ENCODE data around the gene HES4. TPM values are rescaled to one million over a fixed set of nuclear protein-coding genes. Genes with fewer than 3 reads are reported as not detected.

HES4 gene
- total RNA-seq, 2 donors from 2014 or later = 45.8 to 82.6 TPM

- H3K4me3 ChIP-seq = no peak overlapping the region
- peaks cover 6% of the 10 kb centered on the region for H3K4me1 ChIP-seq (replicated peaks)
- H3K27ac ChIP-seq = no peak overlapping the region
- TF ChIP-seq POLR2AphosphoS5 (IDR thresholded peaks at IDR 0.05) (no peak), POLR2A (IDR thresholded peaks at IDR 0.05) (no peak), CTCF (IDR thresholded peaks at IDR 0.05) (no peak)
- intact Hi-C loops (cut with DNase I) = no loop called here
- DNase-seq (ENCODE audit: low spot score) = no peak
- WGBS = 87% methylated on average over 6 of the region's 6 CpGs
- H3K36me3 ChIP-seq = peaks cover 18 to 37% of the 10 kb centered on the region in 2 donors
- no peaks in the 10 kb centered on the region for H3K27me3 ChIP-seq (replicated peaks; ENCODE audit: insufficient read depth)
- no peaks in the 10 kb centered on the region for H3K9me3 ChIP-seq
These were observed 44.4 kb downstream of the HES4 start for GRCh38 chr1:955474-955873.

GRCh38 chr1:954927-955326 lies 45.0 kb downstream of the HES4 start:
- Histone ChIP-seq H3K27me3 (replicated peaks; ENCODE audit: insufficient read depth) (no peaks in the 10 kb centered on the region), H3K4me1 (replicated peaks) (peaks cover 6% of the 10 kb centered on the region), H3K27ac (no peak overlapping the region), H3K4me3 (no peak overlapping the region), H3K9me3 (no peaks in the 10 kb centered on the region), H3K36me3 (peaks cover 18 to 37% of the 10 kb centered on the region in 2 donors)
- DNase-seq (ENCODE audit: low spot score) = no peak
- 88% methylated on average over 13 of the region's 13 CpGs for WGBS
- intact Hi-C loops (cut with DNase I) = no loop called here
- TF ChIP-seq POLR2A (IDR thresholded peaks at IDR 0.05) = no peak
- TF ChIP-seq POLR2AphosphoS5 (IDR thresholded peaks at IDR 0.05) = no peak
- TF ChIP-seq CTCF (IDR thresholded peaks at IDR 0.05) = no peak

GRCh38 chr1:953524-954320 lies 46.2 kb downstream of the HES4 start:
- 90% methylated on average over 21 of the region's 32 CpGs for WGBS
- intact Hi-C loops (cut with DNase I) = no loop called here
- Histone ChIP-seq H3K4me3 (no peak overlapping the region), H3K27me3 (replicated peaks; ENCODE audit: insufficient read depth) (no peaks in the 10 kb centered on the region), H3K36me3 (peaks cover 26 to 38% of the 10 kb centered on the region in 2 donors), H3K4me1 (replicated peaks) (peaks cover 6% of the 10 kb centered on the region), H3K27ac (no peak overlapping the region), H3K9me3 (no peaks in the 10 kb centered on the region)
- DNase-seq (ENCODE audit: low spot score) = no peak
- TF ChIP-seq POLR2A (IDR thresholded peaks at IDR 0.05) = no peak
- TF ChIP-seq POLR2AphosphoS5 (IDR thresholded peaks at IDR 0.05) = no peak
- TF ChIP-seq CTCF (IDR thresholded peaks at IDR 0.05) = no peak

- peaks cover 4% of the 10 kb centered on the region for H3K4me1 ChIP-seq (replicated peaks)
- intact Hi-C loops (cut with DNase I) = no loop called here
- no peak overlapping the region for H3K27ac ChIP-seq
- H3K9me3 ChIP-seq = no peaks in the 10 kb centered on the region
- H3K27me3 ChIP-seq (replicated peaks; ENCODE audit: insufficient read depth) = no peaks in the 10 kb centered on the region
- peaks cover 28 to 50% of the 10 kb centered on the region in 2 donors for H3K36me3 ChIP-seq
- DNase-seq (ENCODE audit: low spot score) = no peak
- 90% methylated on average over 2 of the region's 7 CpGs for WGBS
- H3K4me3 ChIP-seq = no peak overlapping the region
- TF ChIP-seq POLR2AphosphoS5 (IDR thresholded peaks at IDR 0.05) = no peak
- TF ChIP-seq POLR2A (IDR thresholded peaks at IDR 0.05) = no peak
- TF ChIP-seq CTCF (IDR thresholded peaks at IDR 0.05) = no peak
These were observed 47.3 kb downstream of the HES4 start for GRCh38 chr1:952603-953002.

- H3K27me3 ChIP-seq (replicated peaks; ENCODE audit: insufficient read depth) = no peaks in the 10 kb centered on the region
- H3K4me1 ChIP-seq (replicated peaks) = peaks cover under 1% of the 10 kb centered on the region
- H3K36me3 ChIP-seq = peaks cover 28 to 54% of the 10 kb centered on the region in 2 donors
- 91% methylated on average over 15 of the region's 15 CpGs for WGBS
- H3K9me3 ChIP-seq = no peaks in the 10 kb centered on the region
- no peak overlapping the region for H3K4me3 ChIP-seq
- H3K27ac ChIP-seq = no peak overlapping the region
- intact Hi-C loops (cut with DNase I) = no loop called here
- DNase-seq (ENCODE audit: low spot score) = no peak
- no peak for TF ChIP-seq POLR2AphosphoS5 (IDR thresholded peaks at IDR 0.05)
- TF ChIP-seq POLR2A (IDR thresholded peaks at IDR 0.05) = no peak
These were observed 47.7 kb downstream of the HES4 start for GRCh38 chr1:952201-952600.
